Vagina (tissue), 2 donors: Measurements from ENCODE around the gene UBE2V1.

ENCODE experiments used
- CTCF ChIP-seq, 3 experiments: fragments of 450-650 bp in 2 of 3; fragments of 200-600 bp in 1 of 3; sonication (generic) in 1 of 3; IDR thresholded peaks; one replicate each; pipeline ENCODE4 v1.5.1; 2017 to 2019; ENCODE audit warnings: antibody characterized with exemption in 3 of 3, mild to moderate bottlenecking in 2 of 3, moderate library complexity in 2 of 3
- POLR2A ChIP-seq, 2 donors: fragments of 450-650 bp; IDR thresholded peaks; one replicate each; pipeline ENCODE4 v1.6.1; 2017; ENCODE audit warnings: antibody characterized with exemption in 2 of 2, mild to moderate bottlenecking in 2 of 2, moderate library complexity in 2 of 2
- POLR2AphosphoS5 ChIP-seq, 2 donors: sonication (generic); formaldehyde crosslinking; IDR thresholded peaks; one replicate each; pipeline ENCODE4 v1.9.0; 2017; ENCODE audit warnings: antibody characterized with exemption in 2 of 2, mild to moderate bottlenecking in 2 of 2, low read depth in 1 of 2; ENCODE audit not compliant: insufficient read depth in 1 of 2

- no peak for TF ChIP-seq CTCF (IDR thresholded peaks at IDR 0.05)
- no peak for TF ChIP-seq POLR2AphosphoS5 (IDR thresholded peaks at IDR 0.05; ENCODE audit: insufficient read depth in 1 of 2, low read depth in 1 of 2)
- TF ChIP-seq POLR2A (IDR thresholded peaks at IDR 0.05): no peak
These were observed 58.8 kb downstream of the UBE2V1 start for GRCh38 chr20:50054231-50054547.
